Activated T-cell treated with anti-CD3 and anti-CD28 coated beads for 4 hours (primary cell): Measurements from ENCODE around the gene RHEB.
A peak's percentile ranks its signal among the peaks of the same experiment; 100 is the strongest.
"Not testable (repeated sequence)": the region's sequence is repeated elsewhere in the genome, so short reads cannot be mapped to it uniquely, and the experiment has no call there.

Source experiments
- DNase-seq: peaks from one replicate; pipeline ENCODE4 v3.0.0-alpha.2; 2020

Gene RHEB

GRCh38 chr7:151519765-151520418, at the start of gene RHEB:
Gene RHEB, minus strand, starts transcription at chr7:151519895. Its CDS starts 384 bp downstream, at chr7:151519511.
- peak; percentile 98 for DNase-seq

- DNase-seq, result no peak
These were observed 47.2 kb upstream of the RHEB start for GRCh38 chr7:151566897-151567320.

GRCh38 chr7:151565541-151565940, 45.8 kb upstream of the RHEB start:
- no peak for DNase-seq

- DNase-seq, result no peak
These were observed 40.5 kb upstream of the RHEB start for GRCh38 chr7:151560243-151560642.

GRCh38 chr7:151559557-151560183, 40.0 kb upstream of the RHEB start:
- no peak for DNase-seq

- DNase-seq, result no peak
These were observed 38.9 kb upstream of the RHEB start for GRCh38 chr7:151558575-151558974.

GRCh38 chr7:151556592-151556991, 36.9 kb upstream of the RHEB start:
- DNase-seq, result no peak

GRCh38 chr7:151553356-151553755, 33.7 kb upstream of the RHEB start:
- DNase-seq, result no peak

GRCh38 chr7:151552352-151553028, 32.8 kb upstream of the RHEB start:
- no peak for DNase-seq

GRCh38 chr7:151551820-151552219, 32.1 kb upstream of the RHEB start:
- no peak for DNase-seq

- no peak for DNase-seq
These were observed 31.1 kb upstream of the RHEB start for GRCh38 chr7:151550656-151551286.

GRCh38 chr7:151549644-151550043, 29.9 kb upstream of the RHEB start:
- no peak for DNase-seq

- no peak for DNase-seq
These were observed 29.4 kb upstream of the RHEB start for GRCh38 chr7:151549083-151549482.

GRCh38 chr7:151544183-151544582, 24.5 kb upstream of the RHEB start:
- no peak for DNase-seq

- DNase-seq, result no peak
These were observed 23.0 kb upstream of the RHEB start for GRCh38 chr7:151542606-151543130.

- no peak for DNase-seq
These were observed 22.2 kb upstream of the RHEB start for GRCh38 chr7:151541709-151542499.

GRCh38 chr7:151540146-151540545, 20.5 kb upstream of the RHEB start:
- DNase-seq, result no peak

- no peak for DNase-seq
These were observed 19.5 kb upstream of the RHEB start for GRCh38 chr7:151539088-151539671.

- no peak for DNase-seq
These were observed 18.3 kb upstream of the RHEB start for GRCh38 chr7:151537818-151538561.

- DNase-seq, result not testable (repeated sequence)
These were observed 16.5 kb upstream of the RHEB start for GRCh38 chr7:151536178-151536577.

- no peak for DNase-seq
These were observed 10.1 kb upstream of the RHEB start for GRCh38 chr7:151529842-151530241.
